PFSK-1 (cell line): ENCODE measurements around the gene FLNC.

Experiments used
- FOXP2 ChIP-seq: optimal IDR thresholded peaks from 2 replicates; pipeline ENCODE3; 2011; ENCODE audit warnings: borderline replicate concordance, control low read depth, inconsistent platforms; ENCODE audit not compliant: insufficient read depth; ENCODE audit errors: extremely low read length, extremely low read depth
- POLR2AphosphoS5 ChIP-seq: IDR thresholded peaks from 2 replicates; pipeline ENCODE4 v1.6.1; 2012; ENCODE audit warnings: low read depth, mild to moderate bottlenecking, control low read depth, low read length, moderate library complexity
- SIN3A ChIP-seq: IDR thresholded peaks from 2 replicates; pipeline ENCODE4 v1.6.1; 2012; ENCODE audit warnings: mild to moderate bottlenecking, low read length, moderate library complexity, borderline replicate concordance; ENCODE audit not compliant: insufficient read depth
- TAF1 ChIP-seq: IDR thresholded peaks from 2 replicates; pipeline ENCODE4 v1.6.1; 2012; ENCODE audit warnings: low read length, control low read depth, borderline replicate concordance; ENCODE audit not compliant: insufficient read depth
- TF ChIP-seq, protein P1 (sequence below), 2 experiments: IDR thresholded peaks; 2 replicates each; pipeline versions ENCODE4 v1.6.1 to v1.8.0; 2011 to 2012; ENCODE audit warnings: low read depth in 2 of 2, low read length in 2 of 2, control low read depth in 1 of 2, inconsistent platforms in 1 of 2, mild to moderate bottlenecking in 1 of 2, moderate library complexity in 1 of 2; ENCODE audit not compliant: insufficient read depth in 1 of 2

DNA sequence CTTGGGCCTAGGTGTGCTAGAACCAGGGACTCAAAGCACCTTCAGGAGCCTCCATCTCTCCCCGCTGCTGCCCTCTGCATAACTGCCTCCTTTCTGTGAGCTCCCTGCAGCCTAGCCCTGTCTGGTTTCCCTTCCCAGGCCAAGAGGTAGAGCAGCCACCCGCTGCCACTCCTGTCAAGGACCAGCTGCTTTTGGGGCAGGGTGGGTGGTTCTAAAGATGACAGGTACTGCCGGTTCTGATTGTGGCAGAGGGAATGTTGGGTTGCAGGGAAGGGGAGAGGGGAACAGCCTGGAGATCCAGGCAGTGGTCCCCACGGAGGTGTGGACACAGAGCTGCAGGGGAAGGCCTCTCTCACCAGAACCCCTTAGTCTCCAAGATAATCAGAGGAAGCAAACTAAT lies 3.7 kb upstream of the FLNC start:
- TF ChIP-seq, protein P1, sequence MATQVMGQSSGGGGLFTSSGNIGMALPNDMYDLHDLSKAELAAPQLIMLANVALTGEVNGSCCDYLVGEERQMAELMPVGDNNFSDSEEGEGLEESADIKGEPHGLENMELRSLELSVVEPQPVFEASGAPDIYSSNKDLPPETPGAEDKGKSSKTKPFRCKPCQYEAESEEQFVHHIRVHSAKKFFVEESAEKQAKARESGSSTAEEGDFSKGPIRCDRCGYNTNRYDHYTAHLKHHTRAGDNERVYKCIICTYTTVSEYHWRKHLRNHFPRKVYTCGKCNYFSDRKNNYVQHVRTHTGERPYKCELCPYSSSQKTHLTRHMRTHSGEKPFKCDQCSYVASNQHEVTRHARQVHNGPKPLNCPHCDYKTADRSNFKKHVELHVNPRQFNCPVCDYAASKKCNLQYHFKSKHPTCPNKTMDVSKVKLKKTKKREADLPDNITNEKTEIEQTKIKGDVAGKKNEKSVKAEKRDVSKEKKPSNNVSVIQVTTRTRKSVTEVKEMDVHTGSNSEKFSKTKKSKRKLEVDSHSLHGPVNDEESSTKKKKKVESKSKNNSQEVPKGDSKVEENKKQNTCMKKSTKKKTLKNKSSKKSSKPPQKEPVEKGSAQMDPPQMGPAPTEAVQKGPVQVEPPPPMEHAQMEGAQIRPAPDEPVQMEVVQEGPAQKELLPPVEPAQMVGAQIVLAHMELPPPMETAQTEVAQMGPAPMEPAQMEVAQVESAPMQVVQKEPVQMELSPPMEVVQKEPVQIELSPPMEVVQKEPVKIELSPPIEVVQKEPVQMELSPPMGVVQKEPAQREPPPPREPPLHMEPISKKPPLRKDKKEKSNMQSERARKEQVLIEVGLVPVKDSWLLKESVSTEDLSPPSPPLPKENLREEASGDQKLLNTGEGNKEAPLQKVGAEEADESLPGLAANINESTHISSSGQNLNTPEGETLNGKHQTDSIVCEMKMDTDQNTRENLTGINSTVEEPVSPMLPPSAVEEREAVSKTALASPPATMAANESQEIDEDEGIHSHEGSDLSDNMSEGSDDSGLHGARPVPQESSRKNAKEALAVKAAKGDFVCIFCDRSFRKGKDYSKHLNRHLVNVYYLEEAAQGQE (IDR thresholded peaks at IDR 0.05; ENCODE audit: insufficient read depth in 1 of 2, low read depth in 2 of 2, low read length in 2 of 2) = no peak
- TF ChIP-seq POLR2AphosphoS5 = no peak
- no peak for TF ChIP-seq TAF1
- no peak for TF ChIP-seq SIN3A
- no peak for TF ChIP-seq FOXP2
